Measurements from ENCODE around the gene LSAMP.

Gene LSAMP

GRCh38 chr3:115996420-115997108 lies 448.7 kb downstream of the LSAMP start:
- no peak for TF ChIP-seq CTCF (IDR thresholded peaks at IDR 0.05; ENCODE audit: control insufficient read depth, insufficient read depth, low read depth, low read length, missing control alignments)
- DNase-seq (ENCODE audit: low read depth): no peak
- no peak overlapping the region for H3K4me3 ChIP-seq (ENCODE audit: control insufficient read depth, low read depth, low read length)

GRCh38 chr3:115990669-115991068 lies 454.6 kb downstream of the LSAMP start:
- DNase-seq (ENCODE audit: low read depth): no peak
- no peak for TF ChIP-seq CTCF (IDR thresholded peaks at IDR 0.05; ENCODE audit: control insufficient read depth, insufficient read depth, low read depth, low read length, missing control alignments)
- H3K4me3 ChIP-seq (ENCODE audit: control insufficient read depth, low read depth, low read length): no peak overlapping the region

GRCh38 chr3:115989684-115990421 lies 455.4 kb downstream of the LSAMP start:
- peak; percentile 62 for DNase-seq (ENCODE audit: low read depth)
- no peak for TF ChIP-seq CTCF (IDR thresholded peaks at IDR 0.05; ENCODE audit: control insufficient read depth, insufficient read depth, low read depth, low read length, missing control alignments)
- no peak overlapping the region for H3K4me3 ChIP-seq (ENCODE audit: control insufficient read depth, low read depth, low read length)

GRCh38 chr3:115986555-115987207 lies 458.6 kb downstream of the LSAMP start:
- no peak for DNase-seq (ENCODE audit: low read depth)
- H3K4me3 ChIP-seq (ENCODE audit: control insufficient read depth, low read depth, low read length): no peak overlapping the region
- TF ChIP-seq CTCF (IDR thresholded peaks at IDR 0.05; ENCODE audit: control insufficient read depth, insufficient read depth, low read depth, low read length, missing control alignments): peak; percentile 46

GRCh38 chr3:115982629-115983028 lies 462.7 kb downstream of the LSAMP start:
- H3K4me3 ChIP-seq (ENCODE audit: control insufficient read depth, low read depth, low read length): no peak overlapping the region
- no peak for DNase-seq (ENCODE audit: low read depth)
- TF ChIP-seq CTCF (IDR thresholded peaks at IDR 0.05; ENCODE audit: control insufficient read depth, insufficient read depth, low read depth, low read length, missing control alignments): no peak

- no peak for TF ChIP-seq CTCF (IDR thresholded peaks at IDR 0.05; ENCODE audit: control insufficient read depth, insufficient read depth, low read depth, low read length, missing control alignments)
- no peak overlapping the region for H3K4me3 ChIP-seq (ENCODE audit: control insufficient read depth, low read depth, low read length)
- no peak for DNase-seq (ENCODE audit: low read depth)
Measured at GRCh38 chr3:115982108-115982507, 463.2 kb downstream of the LSAMP start.
